ENCODE data around the gene ANKS4B.
A peak's percentile ranks its signal among the peaks of the same experiment; 100 is the strongest.

ANKS4B gene

DNA sequence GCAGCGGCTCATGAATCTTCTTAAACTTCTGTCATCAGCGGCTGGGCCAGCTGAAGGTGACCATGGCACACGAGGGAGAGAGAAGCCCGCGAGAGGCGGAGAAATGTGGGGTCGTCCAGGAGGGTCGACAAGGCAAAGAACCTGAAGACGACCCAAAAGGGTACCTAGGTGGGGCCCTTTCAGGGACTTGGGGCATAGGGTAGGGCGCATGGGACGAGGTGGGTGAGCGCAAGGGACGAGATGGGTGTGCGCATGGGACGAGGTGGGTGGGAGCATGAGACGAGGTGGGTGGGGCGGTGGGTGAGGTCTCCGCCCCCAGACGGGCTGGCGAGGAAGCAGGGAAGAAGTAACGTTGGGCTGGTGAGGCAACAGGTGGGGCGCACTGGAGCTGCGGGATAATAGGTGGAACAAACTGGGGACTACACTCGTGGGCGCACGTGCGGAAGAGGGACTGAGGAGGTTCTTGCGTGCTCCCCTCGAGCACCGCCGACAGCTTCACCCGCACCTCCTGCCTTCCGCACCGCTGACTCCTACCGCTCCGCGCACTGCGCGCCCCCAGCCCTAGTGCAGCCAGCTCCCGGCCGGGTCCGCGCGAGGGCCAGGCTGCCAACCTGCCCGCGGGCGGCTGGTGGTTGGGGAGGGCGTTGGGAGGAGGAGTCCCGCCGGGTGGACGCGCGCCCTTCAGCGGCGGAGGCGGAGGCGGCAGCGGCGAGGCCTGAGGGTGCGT lies 67.8 kb downstream of the ANKS4B start:
- DNase-seq: peak; percentile 18

DNA sequence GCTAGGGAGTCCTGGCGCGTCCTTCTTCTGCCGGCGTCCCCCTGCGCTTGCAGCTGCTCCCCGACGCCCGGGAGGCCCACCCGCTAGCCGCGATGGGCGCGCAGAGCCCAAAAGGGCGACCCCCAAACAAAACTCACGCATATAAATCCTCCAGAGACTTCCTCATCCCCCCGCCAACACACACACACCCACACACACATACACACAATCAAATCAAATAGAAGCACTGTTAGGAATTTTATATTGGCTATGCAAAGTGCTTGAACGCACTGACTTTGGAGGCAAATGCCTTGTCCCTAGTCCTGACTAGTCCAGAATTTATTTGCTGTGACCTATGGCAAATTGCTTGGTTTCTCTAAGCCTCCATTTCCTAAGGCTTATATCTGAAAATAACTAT lies 68.4 kb downstream of the ANKS4B start:
- no peak for DNase-seq

DNA sequence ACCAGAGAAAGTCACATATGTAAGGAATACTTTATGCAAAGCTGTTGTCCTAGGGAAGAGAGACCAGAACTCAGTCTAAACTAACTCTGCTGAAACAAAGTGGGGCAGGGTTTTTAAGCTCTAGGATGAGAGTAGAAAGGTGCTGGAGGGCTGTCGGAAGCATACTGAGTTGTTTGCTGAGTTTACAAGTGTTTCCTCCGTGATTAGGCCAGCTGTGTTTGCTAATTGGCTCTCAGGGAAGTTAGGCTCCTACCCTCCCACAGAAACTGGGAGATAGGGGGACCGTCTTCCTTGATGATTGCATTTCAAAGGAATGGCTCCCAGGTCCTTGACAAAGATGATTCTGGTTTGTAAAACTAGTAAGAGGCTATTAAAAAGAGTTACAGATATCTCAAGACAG lies 69.0 kb downstream of the ANKS4B start:
- no peak for DNase-seq

DNA sequence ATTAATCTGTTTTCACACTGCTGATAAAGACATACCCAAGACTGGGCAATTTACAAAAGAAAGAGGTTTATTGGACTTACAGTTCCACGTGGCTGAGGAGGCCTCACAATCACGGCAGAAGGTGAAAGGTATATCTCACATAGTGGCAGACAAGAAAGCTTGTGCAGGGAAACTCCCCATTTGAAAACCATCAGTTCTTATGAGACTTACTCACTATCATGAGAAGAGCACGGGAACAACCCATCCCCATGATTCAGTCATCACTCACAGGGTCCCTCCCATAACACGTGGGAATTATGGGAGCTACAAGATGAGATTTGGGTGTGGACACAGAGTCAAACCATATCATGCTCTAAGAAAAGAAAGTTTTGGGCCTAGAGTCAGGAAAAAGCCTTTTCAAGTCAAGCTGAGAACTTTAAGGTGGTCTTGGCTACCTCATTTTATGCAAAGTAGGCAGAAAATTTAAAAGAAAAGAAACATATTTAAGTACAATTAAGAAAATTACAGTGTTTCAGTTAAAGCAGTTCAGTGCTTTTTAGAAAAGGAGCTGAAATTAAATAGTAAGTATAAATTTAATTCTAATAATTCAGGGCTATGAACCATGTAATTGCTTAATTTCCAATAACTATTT lies 69.5 kb downstream of the ANKS4B start:
- DNase-seq: no peak
